Uterus (tissue), 2 donors: ENCODE results near the gene COL4A1.

Experiments
- CTCF ChIP-seq, 4 experiments: fragments of 200-600 bp in 2 of 4; fragments of 450-650 bp in 2 of 4; sonication (generic) in 2 of 4; IDR thresholded peaks; one replicate each; pipeline ENCODE4 v1.5.1; 2016 to 2019; ENCODE audit warnings: antibody characterized with exemption in 4 of 4, mild to moderate bottlenecking in 2 of 4, moderate library complexity in 1 of 4
- POLR2A ChIP-seq, 2 donors: fragments of 450-650 bp; IDR thresholded peaks; one replicate each; pipeline ENCODE4 v1.6.1; 2016; ENCODE audit warnings: antibody characterized with exemption in 2 of 2, mild to moderate bottlenecking in 1 of 2, moderate library complexity in 1 of 2

DNA sequence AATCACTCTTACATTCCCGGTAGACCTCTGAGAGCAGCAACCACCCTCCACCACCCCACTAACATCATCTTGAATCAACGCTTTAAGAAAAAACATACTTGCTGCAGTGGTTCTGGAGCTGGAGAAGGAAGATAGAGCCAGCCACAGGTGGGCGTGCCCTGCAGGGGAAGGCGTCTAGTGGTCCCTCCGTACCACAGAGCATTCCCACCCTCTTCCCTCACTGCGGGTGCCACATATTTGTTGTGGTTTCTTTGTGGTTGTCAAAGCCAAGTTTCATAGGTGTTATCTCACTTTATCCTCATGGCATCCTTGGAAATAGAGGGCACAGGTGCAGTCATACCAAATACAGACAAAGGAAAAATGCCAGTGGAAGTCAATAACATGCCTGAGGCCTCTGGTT lies 22.3 kb upstream of the COL4A1 start:
- TF ChIP-seq CTCF (IDR thresholded peaks at IDR 0.05) (no peak), POLR2A (IDR thresholded peaks at IDR 0.05) (no peak)
